ENCODE measurements around the gene BTD.

Gene BTD

GRCh38 chr3:15659254-15659975, 57.9 kb downstream of the BTD start:
- Histone ChIP-seq H4K91ac (ENCODE audit: low read depth, low read length, poor library complexity) (no peak overlapping the region), H3K4me2 (ENCODE audit: insufficient read depth, low read length, poor library complexity, severe bottlenecking) (no peak overlapping the region), H3K23ac (ENCODE audit: low read depth, low read length, poor library complexity) (no peak overlapping the region), H4K8ac (ENCODE audit: low read depth, low read length) (no peak overlapping the region), H3K79me1 (ENCODE audit: low read depth, low read length) (no peaks in the 10 kb centered on the region), H2BK12ac (ENCODE audit: low read length) (no peak overlapping the region), H2BK15ac (ENCODE audit: low read length) (no peak overlapping the region), H2BK5ac (ENCODE audit: low read length) (no peak overlapping the region), H2AFZ (ENCODE audit: low read length) (no peak overlapping the region), H3K9me3 (replicated peaks in 1 of 2; ENCODE audit: control insufficient read depth in 2 of 2, insufficient read depth in 1 of 2, low read depth in 1 of 2, low read length in 2 of 2) (peaks cover 6 to 15% of the 10 kb centered on the region in 2 donors), H3K4me1 (ENCODE audit: control insufficient read depth in 2 of 2, insufficient read depth in 1 of 2, low read depth in 1 of 2, low read length in 2 of 2) (peaks cover 0 to 4% of the 10 kb centered on the region in 2 donors), H3K9ac (ENCODE audit: low read depth, low read length, poor library complexity) (no peak overlapping the region), H3K14ac (ENCODE audit: low read length) (no peak overlapping the region), H3K27me3 (ENCODE audit: control insufficient read depth in 3 of 3, insufficient read depth in 3 of 3, low read depth in 1 of 3, low read length in 3 of 3) (no peaks in the 10 kb centered on the region), H3K27ac (replicated peaks; ENCODE audit: low read length) (no peak overlapping the region), H3K4me3 (ENCODE audit: low read length in 2 of 2) (no peak overlapping the region), H3K36me3 (replicated peaks in 1 of 2; ENCODE audit: control insufficient read depth in 2 of 2, insufficient read depth in 2 of 2, low read length in 2 of 2) (no peaks in the 10 kb centered on the region), H2AK5ac (ENCODE audit: low read depth, low read length) (no peak overlapping the region), H2BK120ac (ENCODE audit: low read depth, low read length) (no peak overlapping the region), H3K18ac (ENCODE audit: low read length) (no peak overlapping the region), H3K4ac (ENCODE audit: low read length) (no peak overlapping the region)
- DNase-seq (ENCODE audit: low spot score) = no peak
- no CpG with 5 or more reads among the region's 5 CpGs for WGBS, 2 donors (ENCODE audit: extremely low coverage in 2 of 2, insufficient read length in 2 of 2, insufficient replicate concordance in 1 of 2)

- Histone ChIP-seq H3K14ac (ENCODE audit: low read length) (no peak overlapping the region), H3K9ac (ENCODE audit: low read depth, low read length, poor library complexity) (no peak overlapping the region), H3K23ac (ENCODE audit: low read depth, low read length, poor library complexity) (no peak overlapping the region), H2AK5ac (ENCODE audit: low read depth, low read length) (no peak overlapping the region), H4K8ac (ENCODE audit: low read depth, low read length) (no peak overlapping the region), H3K79me1 (ENCODE audit: low read depth, low read length) (no peaks in the 10 kb centered on the region), H3K4me3 (ENCODE audit: low read length in 2 of 2) (no peak overlapping the region), H3K27me3 (ENCODE audit: control insufficient read depth in 3 of 3, insufficient read depth in 3 of 3, low read depth in 1 of 3, low read length in 3 of 3) (no peaks in the 10 kb centered on the region), H3K4me1 (ENCODE audit: control insufficient read depth in 2 of 2, insufficient read depth in 1 of 2, low read depth in 1 of 2, low read length in 2 of 2) (peaks cover 0 to 5% of the 10 kb centered on the region in 2 donors), H2BK12ac (ENCODE audit: low read length) (no peak overlapping the region), H3K27ac (replicated peaks; ENCODE audit: low read length) (no peak overlapping the region), H2BK120ac (ENCODE audit: low read depth, low read length) (no peak overlapping the region), H3K9me3 (replicated peaks in 1 of 2; ENCODE audit: control insufficient read depth in 2 of 2, insufficient read depth in 1 of 2, low read depth in 1 of 2, low read length in 2 of 2) (peaks cover 6 to 15% of the 10 kb centered on the region in 2 donors), H3K4me2 (ENCODE audit: insufficient read depth, low read length, poor library complexity, severe bottlenecking) (no peak overlapping the region), H2BK15ac (ENCODE audit: low read length) (no peak overlapping the region), H3K4ac (ENCODE audit: low read length) (no peak overlapping the region), H4K91ac (ENCODE audit: low read depth, low read length, poor library complexity) (no peak overlapping the region), H2AFZ (ENCODE audit: low read length) (no peak overlapping the region), H3K36me3 (replicated peaks in 1 of 2; ENCODE audit: control insufficient read depth in 2 of 2, insufficient read depth in 2 of 2, low read length in 2 of 2) (no peaks in the 10 kb centered on the region), H2BK5ac (ENCODE audit: low read length) (no peak overlapping the region), H3K18ac (ENCODE audit: low read length) (no peak overlapping the region)
- no CpG with 5 or more reads among the region's 7 CpGs for WGBS, 2 donors (ENCODE audit: extremely low coverage in 2 of 2, insufficient read length in 2 of 2, insufficient replicate concordance in 1 of 2)
- no peak for DNase-seq (ENCODE audit: low spot score)
Measured at GRCh38 chr3:15660055-15660935, 58.8 kb downstream of the BTD start.

DNA sequence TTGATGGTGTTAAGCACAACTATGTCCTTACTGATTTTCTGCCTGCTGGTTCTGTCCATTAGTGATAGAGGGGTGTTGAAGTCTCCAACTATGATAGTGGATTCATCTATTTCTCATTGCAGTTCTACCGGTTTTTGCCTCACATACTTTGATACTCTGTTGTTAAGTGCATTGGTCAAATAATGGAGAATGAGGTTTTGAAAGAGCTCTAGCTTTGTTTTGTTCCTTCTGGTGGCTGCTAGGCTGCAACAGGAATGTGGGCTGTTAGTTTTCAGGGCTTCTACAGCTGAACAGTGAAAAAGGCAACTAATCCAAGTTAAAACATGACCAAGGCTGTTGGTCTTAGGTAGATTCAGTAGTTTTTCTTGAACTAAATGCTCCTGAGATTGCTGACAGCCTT, 62.6 kb downstream of the BTD start:
- Histone ChIP-seq H4K8ac (ENCODE audit: low read depth, low read length) (no peak overlapping the region), H3K18ac (ENCODE audit: low read length) (no peak overlapping the region), H3K9me3 (replicated peaks in 1 of 2; ENCODE audit: control insufficient read depth in 2 of 2, insufficient read depth in 1 of 2, low read depth in 1 of 2, low read length in 2 of 2) (no peaks in the 10 kb centered on the region), H3K79me1 (ENCODE audit: low read depth, low read length) (no peaks in the 10 kb centered on the region), H2BK5ac (ENCODE audit: low read length) (no peak overlapping the region), H2BK12ac (ENCODE audit: low read length) (no peak overlapping the region), H2BK120ac (ENCODE audit: low read depth, low read length) (no peak overlapping the region), H3K27me3 (ENCODE audit: control insufficient read depth in 3 of 3, insufficient read depth in 3 of 3, low read depth in 1 of 3, low read length in 3 of 3) (no peaks in the 10 kb centered on the region), H3K4ac (ENCODE audit: low read length) (no peak overlapping the region), H4K91ac (ENCODE audit: low read depth, low read length, poor library complexity) (no peak overlapping the region), H3K4me2 (ENCODE audit: insufficient read depth, low read length, poor library complexity, severe bottlenecking) (no peak overlapping the region), H3K9ac (ENCODE audit: low read depth, low read length, poor library complexity) (no peak overlapping the region), H3K27ac (replicated peaks; ENCODE audit: low read length) (no peak overlapping the region), H3K4me1 (ENCODE audit: control insufficient read depth in 2 of 2, insufficient read depth in 1 of 2, low read depth in 1 of 2, low read length in 2 of 2) (peaks cover 0 to 5% of the 10 kb centered on the region in 2 donors), H2BK15ac (ENCODE audit: low read length) (no peak overlapping the region), H3K36me3 (replicated peaks in 1 of 2; ENCODE audit: control insufficient read depth in 2 of 2, insufficient read depth in 2 of 2, low read length in 2 of 2) (peaks cover 0 to 21% of the 10 kb centered on the region in 2 donors), H3K23ac (ENCODE audit: low read depth, low read length, poor library complexity) (no peak overlapping the region), H2AK5ac (ENCODE audit: low read depth, low read length) (no peak overlapping the region), H3K4me3 (ENCODE audit: low read length in 2 of 2) (no peak overlapping the region), H3K14ac (ENCODE audit: low read length) (no peak overlapping the region), H2AFZ (ENCODE audit: low read length) (no peak overlapping the region)
- WGBS, 2 donors (ENCODE audit: extremely low coverage in 2 of 2, insufficient read length in 2 of 2, insufficient replicate concordance in 1 of 2) = no CpG with 5 or more reads among the region's 1 CpG
- DNase-seq (ENCODE audit: low spot score) = no peak

GRCh38 chr3:15665510-15666150, 64.1 kb downstream of the BTD start:
- Histone ChIP-seq H4K91ac (ENCODE audit: low read depth, low read length, poor library complexity) (no peak overlapping the region), H4K8ac (ENCODE audit: low read depth, low read length) (no peak overlapping the region), H3K79me1 (ENCODE audit: low read depth, low read length) (no peaks in the 10 kb centered on the region), H3K9me3 (replicated peaks in 1 of 2; ENCODE audit: control insufficient read depth in 2 of 2, insufficient read depth in 1 of 2, low read depth in 1 of 2, low read length in 2 of 2) (no peaks in the 10 kb centered on the region), H3K36me3 (replicated peaks in 1 of 2; ENCODE audit: control insufficient read depth in 2 of 2, insufficient read depth in 2 of 2, low read length in 2 of 2) (peaks cover 0 to 36% of the 10 kb centered on the region in 2 donors), H3K18ac (ENCODE audit: low read length) (no peak overlapping the region), H3K4me1 (ENCODE audit: control insufficient read depth in 2 of 2, insufficient read depth in 1 of 2, low read depth in 1 of 2, low read length in 2 of 2) (peaks cover 0 to 5% of the 10 kb centered on the region in 2 donors), H2BK12ac (ENCODE audit: low read length) (no peak overlapping the region), H2AFZ (ENCODE audit: low read length) (no peak overlapping the region), H2AK5ac (ENCODE audit: low read depth, low read length) (no peak overlapping the region), H3K23ac (ENCODE audit: low read depth, low read length, poor library complexity) (no peak overlapping the region), H3K27ac (replicated peaks; ENCODE audit: low read length) (no peak overlapping the region), H3K4me3 (ENCODE audit: low read length in 2 of 2) (peak overlapping the region in 1 of 2 donors; percentile 31), H3K27me3 (ENCODE audit: control insufficient read depth in 3 of 3, insufficient read depth in 3 of 3, low read depth in 1 of 3, low read length in 3 of 3) (no peaks in the 10 kb centered on the region), H3K14ac (ENCODE audit: low read length) (no peak overlapping the region), H3K9ac (ENCODE audit: low read depth, low read length, poor library complexity) (no peak overlapping the region), H2BK120ac (ENCODE audit: low read depth, low read length) (no peak overlapping the region), H3K4me2 (ENCODE audit: insufficient read depth, low read length, poor library complexity, severe bottlenecking) (no peak overlapping the region), H3K4ac (ENCODE audit: low read length) (no peak overlapping the region), H2BK5ac (ENCODE audit: low read length) (no peak overlapping the region), H2BK15ac (ENCODE audit: low read length) (no peak overlapping the region)
- no peak for DNase-seq (ENCODE audit: low spot score)
- WGBS, 2 donors (ENCODE audit: extremely low coverage in 2 of 2, insufficient read length in 2 of 2, insufficient replicate concordance in 1 of 2) = no CpG with 5 or more reads among the region's 5 CpGs
